GM06990 (cell line): ENCODE measurements around the gene PLEKHN1.
A peak's percentile ranks its signal among the peaks of the same experiment; 100 is the strongest.
"Not testable (repeated sequence)": the region's sequence is repeated elsewhere in the genome, so short reads cannot be mapped to it uniquely, and the experiment has no call there.

ENCODE experiments used
- DNase-seq: peaks from one replicate; pipeline ENCODE4 v3.0.0-alpha.2; 2011; ENCODE audit not compliant: insufficient read length; ENCODE audit errors: extremely low read depth
- H3K27me3 ChIP-seq: replicated peaks from 2 replicates; pipeline ENCODE4 v1.6.0; 2011; ENCODE audit warnings: low read length; ENCODE audit not compliant: control insufficient read depth, insufficient read depth
- H3K36me3 ChIP-seq: 2 replicates; pipeline ENCODE4 v1.5.1; 2011; ENCODE audit warnings: low read length; ENCODE audit not compliant: control insufficient read depth, insufficient read depth
- H3K4me3 ChIP-seq: replicated peaks from 2 replicates; pipeline ENCODE4 v1.5.1; 2011; ENCODE audit warnings: low read depth, mild to moderate bottlenecking, control low read depth, low read length
- CTCF ChIP-seq: IDR thresholded peaks from 2 replicates; pipeline ENCODE4 v1.5.1; 2011; ENCODE audit warnings: low read length, control low read depth, mild to moderate bottlenecking, inconsistent platforms; ENCODE audit not compliant: insufficient read depth, poor library complexity, severe bottlenecking

The PLEKHN1 gene

GRCh38 chr1:974687-975328, 8.5 kb downstream of the PLEKHN1 start:
- no peak for TF ChIP-seq CTCF
- H3K27me3 ChIP-seq = no peaks in the 10 kb centered on the region; the same call in 1 of the 2 replicates
- H3K36me3 ChIP-seq = no peaks in the 10 kb centered on the region
- DNase-seq = no peak
- no peak overlapping the region for H3K4me3 ChIP-seq

GRCh38 chr1:975365-975764, 9.1 kb downstream of the PLEKHN1 start:
- no peak for DNase-seq
- no peaks in the 10 kb centered on the region for H3K36me3 ChIP-seq
- no peak overlapping the region for H3K4me3 ChIP-seq
- H3K27me3 ChIP-seq = no peaks in the 10 kb centered on the region; the same call in 1 of the 2 replicates
- TF ChIP-seq CTCF = no peak

- H3K36me3 ChIP-seq = no peaks in the 10 kb centered on the region
- TF ChIP-seq CTCF = peak; percentile 66
- DNase-seq = peak; percentile 63
- H3K4me3 ChIP-seq = no peak overlapping the region
- no peaks in the 10 kb centered on the region; the same call in 1 of the 2 replicates for H3K27me3 ChIP-seq
These were observed 9.8 kb downstream of the PLEKHN1 start for GRCh38 chr1:975896-976683.

- H3K4me3 ChIP-seq, H3K36me3 ChIP-seq, H3K27me3 ChIP-seq, DNase-seq: not testable (repeated sequence)
These were observed 10.5 kb downstream of the PLEKHN1 start for GRCh38 chr1:976791-977190.

GRCh38 chr1:978069-978834, 12.0 kb downstream of the PLEKHN1 start:
- DNase-seq = no peak
- TF ChIP-seq CTCF = no peak
- Histone ChIP-seq H3K36me3 (no peaks in the 10 kb centered on the region), H3K4me3 (no peak overlapping the region), H3K27me3 (no peaks in the 10 kb centered on the region; the same call in 1 of the 2 replicates)
